HepG2 (cell line): ENCODE data around the gene NAB1. TPM values are rescaled to one million over a fixed set of nuclear protein-coding genes. Genes with fewer than 3 reads are reported as not detected.

Source experiments
- ATAC-seq: fragments of 200-7000 bp; cut with Tn5 transposase; 3 replicates; pipeline ENCODE4 v1.9.1; 2020; ENCODE audit warnings: mild to moderate bottlenecking, moderate library complexity
- BruUV-seq: library from RNA; stranded (reverse); fragments of 400-500 nt; replicated peaks from 2 replicates; lab custom pipeline; 2021; lab: Mats Ljungman, UMichigan
- CTCF ChIA-PET: fragments of 300-600 bp; formaldehyde crosslinking; extraction: SDS; loops from one replicate; lab custom pipeline; 2021; ENCODE audit warnings: low total read pairs, inconsistent platforms, low intra/inter-chr PET ratio; lab: Yijun Ruan, JAX
- POLR2A ChIA-PET: fragments of 350-600 bp; sonication (Branson Sonifier 250); formaldehyde crosslinking; loops from one replicate; lab custom pipeline; 2020; ENCODE audit warnings: antibody characterized with exemption, inconsistent platforms; lab: Yijun Ruan, JAX
- DNase-seq: peaks from one replicate; pipeline ENCODE4 v3.0.0-alpha.2; 2015; ENCODE audit warnings: low spot score
- FAIRE-seq: peaks from 3 replicates; lab custom pipeline; 2011; peaks lifted over from hg19 to GRCh38; lab: Jason Lieb, UNC
- H2AFZ ChIP-seq: one replicate; pipeline ENCODE4 v1.6.1; 2011; ENCODE audit warnings: low read length, inconsistent platforms
- H3K27ac ChIP-seq: fragments of 300-600 bp; 3 replicates; pipeline ENCODE4 v1.8.0; 2011; ENCODE audit warnings: mixed run types, mild to moderate bottlenecking, mixed read lengths, low read length, inconsistent platforms; ENCODE audit not compliant: insufficient read depth; ENCODE audit errors: extremely low read length
- H3K27me3 ChIP-seq, 2 experiments: fragments of 200-600 bp in 1 of 2; 2 replicates in 1 of 2; 3 replicates in 1 of 2; pipeline versions ENCODE4 v1.6.0 to v1.8.0; 2011; ENCODE audit warnings: low read length in 2 of 2, mild to moderate bottlenecking in 2 of 2, moderate library complexity in 2 of 2, inconsistent platforms in 1 of 2; ENCODE audit not compliant: insufficient read depth in 2 of 2, control insufficient read depth in 1 of 2
- H3K36me3 ChIP-seq, 2 experiments: fragments of 200-600 bp in 1 of 2; replicated peaks in 1 of 2; 2 replicates in 1 of 2; 3 replicates in 1 of 2; pipeline versions ENCODE4 v1.5.1 to v1.8.0; 2011; ENCODE audit warnings: low read length in 2 of 2, inconsistent platforms in 1 of 2; ENCODE audit not compliant: insufficient read depth in 2 of 2, control insufficient read depth in 1 of 2
- H3K4me1 ChIP-seq: 2 replicates; pipeline ENCODE4 v1.5.1; 2012; ENCODE audit warnings: low read length, inconsistent platforms; ENCODE audit not compliant: insufficient read depth
- H3K4me2 ChIP-seq: 2 replicates; pipeline ENCODE4 v1.6.0; 2011; ENCODE audit warnings: low read depth, low read length, inconsistent platforms
- H3K4me3 ChIP-seq, 3 experiments: fragments of 200-600 bp in 1 of 3; sonication (generic), shearing (Covaris generic) in 1 of 3; replicated peaks in 1 of 3; 2 replicates each; pipeline ENCODE4 v1.5.1; 2011 to 2016; ENCODE audit warnings: low read length in 3 of 3, inconsistent platforms in 2 of 3, low read depth in 2 of 3, mild to moderate bottlenecking in 2 of 3, control low read depth in 1 of 3, mixed read lengths in 1 of 3; ENCODE audit not compliant: insufficient read depth in 1 of 3
- H3K79me2 ChIP-seq: one replicate; pipeline ENCODE4 v1.6.1; 2011; ENCODE audit warnings: low read length, inconsistent platforms; ENCODE audit not compliant: insufficient read depth
- H3K9ac ChIP-seq: 2 replicates; pipeline ENCODE4 v1.6.0; 2011; ENCODE audit warnings: mild to moderate bottlenecking, low read depth, low read length, inconsistent platforms; ENCODE audit not compliant: insufficient read depth
- H3K9me3 ChIP-seq: 2 replicates; pipeline ENCODE4 v1.5.1; 2012; ENCODE audit warnings: mild to moderate bottlenecking, low read length
- H4K20me1 ChIP-seq: 2 replicates; pipeline ENCODE4 v1.6.0; 2011; ENCODE audit warnings: inconsistent platforms, mild to moderate bottlenecking, low read length, moderate library complexity; ENCODE audit not compliant: insufficient read depth
- BCL6 ChIP-seq: IDR thresholded peaks from 2 replicates; pipeline ENCODE4 v1.6.1; 2016; ENCODE audit warnings: missing genetic modification reagents, missing compliant biosample characterization
- CBX5 ChIP-seq: sonication (generic); formaldehyde crosslinking; IDR thresholded peaks from 2 replicates; pipeline ENCODE4 v1.4.0; 2020; ENCODE audit warnings: missing genetic modification reagents, borderline replicate concordance
- DR1 ChIP-seq: sonication (generic); formaldehyde crosslinking; IDR thresholded peaks from 2 replicates; pipeline ENCODE4 v1.8.0; 2021; ENCODE audit warnings: mild to moderate bottlenecking, missing genetic modification reagents, inconsistent platforms
- E2F2 ChIP-seq: sonication (generic); formaldehyde crosslinking; IDR thresholded peaks from 2 replicates; pipeline ENCODE4 v1.4.0; 2020; ENCODE audit warnings: missing genetic modification reagents, borderline replicate concordance
- HMGA1 ChIP-seq: sonication (generic); formaldehyde crosslinking; conservative IDR thresholded peaks from 2 replicates; pipeline ENCODE4 v1.4.0; 2020; ENCODE audit warnings: missing genetic modification reagents
- LBX2 ChIP-seq: sonication (generic); formaldehyde crosslinking; IDR thresholded peaks from 2 replicates; pipeline ENCODE4 v1.5.0; 2020; ENCODE audit warnings: missing genetic modification reagents, mild to moderate bottlenecking, borderline replicate concordance
- MBD4 ChIP-seq: IDR thresholded peaks from 2 replicates; pipeline ENCODE4 v1.6.1; 2012; ENCODE audit warnings: low read length, inconsistent platforms, borderline replicate concordance
- SIN3B ChIP-seq: fragments of 150-350 bp; IDR thresholded peaks from 2 replicates; pipeline ENCODE4 v1.6.1; 2014; ENCODE audit warnings: low read length
- SOX5 ChIP-seq: IDR thresholded peaks from 2 replicates; pipeline ENCODE4 v1.6.1; 2016; ENCODE audit warnings: borderline replicate concordance
- TBL1XR1 ChIP-seq: fragments of 150-350 bp; IDR thresholded peaks from 2 replicates; pipeline ENCODE4 v1.6.1; 2014; ENCODE audit warnings: borderline replicate concordance, low read length; ENCODE audit not compliant: partially characterized antibody
- ZBTB7B ChIP-seq: sonication (generic); formaldehyde crosslinking; IDR thresholded peaks from 2 replicates; pipeline ENCODE4 v1.4.0; 2020; ENCODE audit warnings: missing genetic modification reagents
- ZFP41 ChIP-seq: sonication (generic); formaldehyde crosslinking; IDR thresholded peaks from 2 replicates; pipeline ENCODE4 v1.4.0; 2020; ENCODE audit warnings: mild to moderate bottlenecking, missing genetic modification reagents, borderline replicate concordance
- ZNF563 ChIP-seq: sonication (generic); formaldehyde crosslinking; IDR thresholded peaks from 2 replicates; pipeline ENCODE4 v1.8.0; 2022; ENCODE audit warnings: mild to moderate bottlenecking, moderate library complexity, missing genetic modification reagents
- ZNF768 ChIP-seq: sonication (generic); formaldehyde crosslinking; IDR thresholded peaks from 2 replicates; pipeline ENCODE4 v1.4.0; 2020; ENCODE audit warnings: missing genetic modification reagents
- ZNF83 ChIP-seq: sonication (generic); formaldehyde crosslinking; IDR thresholded peaks from 2 replicates; pipeline ENCODE4 v1.4.0; 2020; ENCODE audit warnings: missing genetic modification reagents, mild to moderate bottlenecking, borderline replicate concordance
- WGBS: methylation state at CpG from one replicate; pipeline ENCODE4 v1.1.6; 2017; ENCODE audit warnings: low lambda C conversion rate; 5-methylcytosine and 5-hydroxymethylcytosine counted together
- in situ Hi-C: cut with HindIII; loops from 2 replicates; pipeline ENCODE4 v1.10.0; 2017; ENCODE audit warnings: low pct_unique_long_range_greater_than_20kb; ENCODE audit not compliant: extremely low pct_ligation_motif_present
- intact Hi-C: fragments of 100-400 bp; cut with micrococcal nuclease; formaldehyde crosslinking; loops from one replicate; pipeline ENCODE4 v1.10.0; 2022; ENCODE audit not compliant: unreplicated experiment
- polyA plus RNA-seq, 8 experiments: library from polyadenylated mRNA; depleted of rRNA in 3 of 8; stranded (reverse) in 7 of 8; unstranded in 1 of 8; fragments of >200 nt; fragmentation: Illumina TruSeq in 4 of 8; extraction: Trizol in 4 of 8; gene quantifications; 2 replicates each; pipeline versions ENCODE4 v1.2.1 to v1.2.3, GENCODE V29; 2011 to 2016; ENCODE audit warnings: low read depth in 4 of 8, missing spikeins in 1 of 8, mixed read lengths in 1 of 8; ENCODE audit not compliant: insufficient read depth in 1 of 8
- total RNA-seq, 5 experiments: library from RNA; depleted of rRNA; stranded (reverse); fragments of >200 nt; fragmentation: Illumina TruSeq; extraction: Trizol; gene quantifications; 2 replicates each; pipeline ENCODE4 v1.2.3, GENCODE V29; 2016; ENCODE audit warnings: low read depth in 1 of 5
- TF ChIP-seq, protein P1 (sequence below): sonication (generic); formaldehyde crosslinking; IDR thresholded peaks from 2 replicates; pipeline ENCODE4 v1.5.0; 2020; ENCODE audit warnings: mild to moderate bottlenecking, missing genetic modification reagents

The NAB1 gene
- total and polyA plus RNA-seq, 2 of the 13 experiments (the other 11 are each of a cell fraction or from before 2014, with no cell fraction given): 24.5 to 46.0 TPM

GRCh38 chr2:190663348-190663747 is 14.5 kb downstream of the NAB1 start:
- no peak overlapping the region for H3K27ac ChIP-seq
- no TSS peak for BruUV-seq
- ATAC-seq (no peak), DNase-seq (no peak), FAIRE-seq (no peak)
- H3K4me2 ChIP-seq: no peak overlapping the region
- H3K27me3 ChIP-seq: no peaks in the 10 kb centered on the region
- H3K9ac ChIP-seq: no peak overlapping the region
- POLR2A ChIA-PET: no interaction called here
- H3K4me1 ChIP-seq: no peaks in the 10 kb centered on the region; the same call in 1 of the 2 replicates
- no peaks in the 10 kb centered on the region for H3K9me3 ChIP-seq
- CTCF ChIA-PET: no interaction called here
- peaks cover 0 to 14% of the 10 kb centered on the region in 2 experiments; a peak in 4 of 5 replicates for H3K36me3 ChIP-seq
- in situ Hi-C loops: no loop called here
- intact Hi-C loops: no loop called here
- H3K79me2 ChIP-seq: peaks cover 16% of the 10 kb centered on the region
- H3K4me3 ChIP-seq: no peak overlapping the region
- TF ChIP-seq ZNF83 (CRISPR knock-in tag) (no peak), HMGA1 (CRISPR knock-in tag) (no peak), ZFP41 (CRISPR knock-in tag) (no peak), MBD4 (no peak), CBX5 (CRISPR knock-in tag) (no peak), ZNF563 (CRISPR knock-in tag) (no peak), ZBTB7B (CRISPR knock-in tag) (no peak), DR1 (CRISPR knock-in tag) (no peak), LBX2 (no peak)
- no peaks in the 10 kb centered on the region for H4K20me1 ChIP-seq
- 72% methylated on average over 2 of the region's 2 CpGs for WGBS
- no peak overlapping the region for H2AFZ ChIP-seq

DNA sequence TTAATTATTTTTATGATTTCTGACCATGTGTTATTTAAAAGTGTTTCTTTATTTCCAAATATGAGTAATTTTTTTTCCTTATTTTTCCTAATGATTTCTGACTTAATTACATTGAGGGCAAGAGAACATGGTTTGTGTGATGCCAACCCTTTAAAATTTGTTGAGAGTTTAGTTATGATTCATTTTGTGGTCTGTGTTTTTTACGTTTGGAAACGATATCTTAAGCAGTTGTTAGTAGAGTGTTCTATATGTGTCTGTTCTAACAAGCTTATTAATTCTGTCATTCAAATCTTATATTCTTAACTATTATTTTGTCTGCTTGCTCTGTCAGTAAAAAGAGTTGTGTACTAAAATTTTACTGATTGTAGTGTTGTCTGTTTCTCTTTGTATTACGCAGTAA is 15.0 kb downstream of the NAB1 start:
- H3K9me3 ChIP-seq: no peaks in the 10 kb centered on the region
- H3K4me2 ChIP-seq: no peak overlapping the region
- no peak overlapping the region for H3K4me3 ChIP-seq
- BruUV-seq: no TSS peak
- H3K9ac ChIP-seq: no peak overlapping the region
- FAIRE-seq: no peak
- TF ChIP-seq ZNF768: no peak
- TF ChIP-seq SIN3B: no peak
- TF ChIP-seq BCL6 (CRISPR knock-in tag): no peak
- TF ChIP-seq TBL1XR1: no peak
- no peak for TF ChIP-seq SOX5 (CRISPR knock-in tag)
- no peak for TF ChIP-seq E2F2 (CRISPR knock-in tag)
- TF ChIP-seq, protein P1, sequence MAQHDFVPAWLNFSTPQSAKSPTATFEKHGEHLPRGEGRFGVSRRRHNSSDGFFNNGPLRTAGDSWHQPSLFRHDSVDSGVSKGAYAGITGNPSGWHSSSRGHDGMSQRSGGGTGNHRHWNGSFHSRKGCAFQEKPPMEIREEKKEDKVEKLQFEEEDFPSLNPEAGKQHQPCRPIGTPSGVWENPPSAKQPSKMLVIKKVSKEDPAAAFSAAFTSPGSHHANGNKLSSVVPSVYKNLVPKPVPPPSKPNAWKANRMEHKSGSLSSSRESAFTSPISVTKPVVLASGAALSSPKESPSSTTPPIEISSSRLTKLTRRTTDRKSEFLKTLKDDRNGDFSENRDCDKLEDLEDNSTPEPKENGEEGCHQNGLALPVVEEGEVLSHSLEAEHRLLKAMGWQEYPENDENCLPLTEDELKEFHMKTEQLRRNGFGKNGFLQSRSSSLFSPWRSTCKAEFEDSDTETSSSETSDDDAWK (CRISPR knock-in tag): no peak
- TF ChIP-seq, all 625 proteins: peak for 0
- ChIA-PET POLR2A (interaction anchor here (0.7 kb wide), 1 partner anchor 39 kb away, joined by 3 read pairs; no protein-coding TSS in a partner anchor), CTCF (no interaction called here)
- no peaks in the 10 kb centered on the region for H3K27me3 ChIP-seq
- peaks cover 13% of the 10 kb centered on the region for H3K79me2 ChIP-seq
- H3K27ac ChIP-seq: no peak overlapping the region
- peaks cover 0 to 14% of the 10 kb centered on the region in 2 experiments; a peak in 4 of 5 replicates for H3K36me3 ChIP-seq
- intact Hi-C loops (loop anchor here (2.0 kb wide), 1 partner anchor 13 kb away; no protein-coding TSS in a partner anchor), in situ Hi-C loops (no loop called here)
- H3K4me1 ChIP-seq: no peaks in the 10 kb centered on the region; the same call in 1 of the 2 replicates
- no peak for ATAC-seq
- no peaks in the 10 kb centered on the region for H4K20me1 ChIP-seq
- DNase-seq: no peak
- WGBS: 97% methylated on average over 3 of the region's 3 CpGs
- H2AFZ ChIP-seq: no peak overlapping the region
